Esophagus muscularis mucosa (tissue), 4 donors: ENCODE measurements around the gene CNOT10. TPM values are rescaled to one million over a fixed set of nuclear protein-coding genes. Genes with fewer than 3 reads are reported as not detected.
"Not testable (repeated sequence)": the region's sequence is repeated elsewhere in the genome, so short reads cannot be mapped to it uniquely, and the experiment has no call there.

Source experiments
- DNase-seq: peaks from one replicate; pipeline ENCODE4 v3.0.0-alpha.2; 2017; ENCODE audit errors: extremely low spot score
- H3K27ac ChIP-seq, 4 donors: fragments of 200-600 bp; sonication (generic); replicated peaks in 1 of 4; 1 replicate in 3 of 4; 2 replicates in 1 of 4; pipeline ENCODE4 v1.5.1; 2016 to 2019; ENCODE audit warnings: mild to moderate bottlenecking in 1 of 4
- H3K27me3 ChIP-seq, 4 donors: fragments of 200-600 bp; sonication (generic); one replicate each; pipeline versions ENCODE4 v1.5.1 to v1.6.0; 2016 to 2019
- H3K36me3 ChIP-seq, 4 donors: fragments of 200-600 bp; sonication (generic); one replicate each; pipeline ENCODE4 v1.5.1; 2016 to 2019
- H3K4me1 ChIP-seq, 4 donors: fragments of 200-600 bp; sonication (generic); one replicate each; pipeline ENCODE4 v1.5.1; 2016 to 2019
- H3K4me3 ChIP-seq, 4 donors: fragments of 200-600 bp; sonication (generic); 1 replicate in 2 of 4; 2 replicates in 2 of 4; pipeline ENCODE4 v1.5.1; 2016 to 2019; ENCODE audit warnings: mild to moderate bottlenecking in 4 of 4, moderate library complexity in 1 of 4
- H3K9me3 ChIP-seq, 4 donors: fragments of 200-600 bp; sonication (generic); 1 replicate in 3 of 4; 2 replicates in 1 of 4; pipeline ENCODE4 v1.5.1; 2016 to 2019
- EP300 ChIP-seq: sonication (generic); formaldehyde crosslinking; IDR thresholded peaks from one replicate; pipeline ENCODE4 v1.6.1; 2017; ENCODE audit warnings: antibody characterized with exemption
- POLR2A ChIP-seq: fragments of 450-650 bp; IDR thresholded peaks from one replicate; pipeline ENCODE4 v1.6.1; 2017; ENCODE audit warnings: antibody characterized with exemption, moderate library complexity, mild to moderate bottlenecking, low read depth
- POLR2AphosphoS5 ChIP-seq, 2 donors: sonication (generic); formaldehyde crosslinking; IDR thresholded peaks; one replicate each; pipeline ENCODE4 v1.6.1; 2017; ENCODE audit warnings: antibody characterized with exemption in 2 of 2
- WGBS: methylation state at CpG from one replicate; pipeline ENCODE4 v1.1.5; 2018; 5-methylcytosine and 5-hydroxymethylcytosine counted together
- intact Hi-C: fragments of 100-400 bp; cut with DNase I; formaldehyde crosslinking; loops from one replicate; pipeline ENCODE4 v1.15.1; 2023
- total RNA-seq, 4 donors: library from RNA; depleted of rRNA; stranded (reverse); fragments of >200 nt; gene quantifications; one replicate each; pipeline versions ENCODE4 v1.1.0 to v1.2.1, GENCODE V29; 2016
- TF ChIP-seq, protein P1 (sequence below), 3 experiments: fragments of 200-600 bp in 2 of 3; fragments of 450-650 bp in 1 of 3; sonication (generic) in 2 of 3; IDR thresholded peaks; one replicate each; pipeline ENCODE4 v1.5.1; 2017 to 2019; ENCODE audit warnings: antibody characterized with exemption in 3 of 3, mild to moderate bottlenecking in 2 of 3, moderate library complexity in 1 of 3

CNOT10 gene
- total RNA-seq, 4 donors from 2014 or later = 10.8 to 16.8 (median 15.4) TPM

DNA sequence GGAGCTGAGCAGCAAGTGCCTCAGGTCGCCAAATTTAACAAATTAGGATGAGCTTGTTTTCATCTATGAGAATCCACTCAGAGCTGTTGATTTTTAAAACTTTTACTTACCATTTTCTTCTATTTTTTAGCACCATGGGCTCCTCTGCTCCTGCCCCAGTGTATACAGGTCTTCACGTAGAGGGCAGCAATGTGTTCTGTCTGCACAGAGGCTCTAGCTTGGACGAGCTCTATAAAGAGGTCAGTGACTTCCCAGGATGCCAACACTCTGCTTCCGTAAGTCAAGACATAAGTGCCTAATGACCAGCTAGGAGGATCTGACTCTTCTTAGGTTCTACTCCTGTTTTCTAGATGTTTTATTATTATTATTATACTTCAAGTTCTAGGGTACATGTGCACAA, 41.2 kb upstream of the CNOT10 start:
- no peak for DNase-seq
- Histone ChIP-seq H3K27ac (no peak overlapping the region), H3K4me1 (no peaks in the 10 kb centered on the region), H3K27me3 (no peaks in the 10 kb centered on the region), H3K36me3 (no peaks in the 10 kb centered on the region), H3K4me3 (no peak overlapping the region), H3K9me3 (no peaks in the 10 kb centered on the region)
- intact Hi-C loops = no loop called here
- WGBS = 84% methylated on average over 4 of the region's 4 CpGs
- TF ChIP-seq, protein P1, sequence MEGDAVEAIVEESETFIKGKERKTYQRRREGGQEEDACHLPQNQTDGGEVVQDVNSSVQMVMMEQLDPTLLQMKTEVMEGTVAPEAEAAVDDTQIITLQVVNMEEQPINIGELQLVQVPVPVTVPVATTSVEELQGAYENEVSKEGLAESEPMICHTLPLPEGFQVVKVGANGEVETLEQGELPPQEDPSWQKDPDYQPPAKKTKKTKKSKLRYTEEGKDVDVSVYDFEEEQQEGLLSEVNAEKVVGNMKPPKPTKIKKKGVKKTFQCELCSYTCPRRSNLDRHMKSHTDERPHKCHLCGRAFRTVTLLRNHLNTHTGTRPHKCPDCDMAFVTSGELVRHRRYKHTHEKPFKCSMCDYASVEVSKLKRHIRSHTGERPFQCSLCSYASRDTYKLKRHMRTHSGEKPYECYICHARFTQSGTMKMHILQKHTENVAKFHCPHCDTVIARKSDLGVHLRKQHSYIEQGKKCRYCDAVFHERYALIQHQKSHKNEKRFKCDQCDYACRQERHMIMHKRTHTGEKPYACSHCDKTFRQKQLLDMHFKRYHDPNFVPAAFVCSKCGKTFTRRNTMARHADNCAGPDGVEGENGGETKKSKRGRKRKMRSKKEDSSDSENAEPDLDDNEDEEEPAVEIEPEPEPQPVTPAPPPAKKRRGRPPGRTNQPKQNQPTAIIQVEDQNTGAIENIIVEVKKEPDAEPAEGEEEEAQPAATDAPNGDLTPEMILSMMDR (IDR thresholded peaks at IDR 0.05) = no peak
- TF ChIP-seq POLR2A = no peak
- no peak for TF ChIP-seq POLR2AphosphoS5 (IDR thresholded peaks at IDR 0.05)
- TF ChIP-seq EP300 = no peak

DNA sequence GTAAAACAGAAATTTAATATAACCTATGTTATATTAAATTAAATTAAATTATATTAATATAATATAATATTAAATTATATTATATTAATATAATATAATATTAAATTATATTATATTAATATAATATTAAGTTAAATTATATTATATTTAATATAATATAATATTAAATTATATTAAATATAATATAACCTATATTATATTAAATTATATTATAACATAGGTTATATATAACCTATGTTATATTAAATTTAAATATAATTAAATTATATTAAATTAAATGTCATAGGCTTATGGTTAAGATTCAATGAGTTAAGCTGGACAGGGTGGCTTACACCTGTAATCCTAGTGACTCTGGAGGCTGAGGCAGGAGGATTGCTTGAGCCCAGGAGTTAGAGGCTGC, 40.6 kb upstream of the CNOT10 start:
- intact Hi-C loops = no loop called here
- H3K36me3 ChIP-seq = no peaks in the 10 kb centered on the region
- H3K4me1 ChIP-seq = no peaks in the 10 kb centered on the region
- no peak for TF ChIP-seq EP300
- TF ChIP-seq POLR2AphosphoS5 (IDR thresholded peaks at IDR 0.05) = no peak
- TF ChIP-seq, protein P1 (IDR thresholded peaks at IDR 0.05) = no peak
- no peak for TF ChIP-seq POLR2A
- no peak overlapping the region for H3K27ac ChIP-seq
- H3K9me3 ChIP-seq = no peaks in the 10 kb centered on the region
- no peaks in the 10 kb centered on the region for H3K27me3 ChIP-seq
- no peak for DNase-seq
- H3K4me3 ChIP-seq = no peak overlapping the region

GRCh38 chr3:32646761-32647160, 38.2 kb upstream of the CNOT10 start:
- 36% methylated on average over 1 of the region's 1 CpG for WGBS
- Histone ChIP-seq H3K4me1 (no peaks in the 10 kb centered on the region), H3K4me3 (no peak overlapping the region), H3K27me3 (no peaks in the 10 kb centered on the region), H3K36me3 (no peaks in the 10 kb centered on the region), H3K9me3 (no peaks in the 10 kb centered on the region), H3K27ac (no peak overlapping the region)
- no peak for DNase-seq
- intact Hi-C loops = no loop called here
- TF ChIP-seq POLR2A (no peak), POLR2AphosphoS5 (IDR thresholded peaks at IDR 0.05) (no peak)

- intact Hi-C loops, H3K27ac ChIP-seq, H3K4me3 ChIP-seq, H3K9me3 ChIP-seq, H3K4me1 ChIP-seq, DNase-seq, H3K27me3 ChIP-seq, H3K36me3 ChIP-seq: not testable (repeated sequence)
- 92% methylated on average over 9 of the region's 9 CpGs for WGBS
Observed at GRCh38 chr3:32652337-32653100, 32.5 kb upstream of the CNOT10 start.

DNA sequence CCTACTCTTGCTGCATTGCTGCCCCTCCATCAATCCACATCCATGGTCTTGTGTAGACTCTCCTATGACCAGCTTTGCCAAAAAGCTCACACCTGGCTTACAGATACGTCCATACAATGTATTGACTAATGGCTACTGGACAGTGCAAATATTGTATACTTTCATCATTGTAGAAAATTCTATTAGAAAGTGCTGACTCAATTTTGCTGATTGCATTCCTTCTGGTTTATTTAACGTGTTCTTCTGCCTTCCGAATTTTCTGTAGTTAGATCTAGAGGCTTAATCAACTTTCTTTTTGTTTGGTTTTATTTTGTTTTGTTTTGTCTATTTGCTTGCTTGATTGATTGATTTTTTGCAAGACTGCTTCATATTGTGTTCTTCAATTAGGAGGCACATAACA, 29.8 kb upstream of the CNOT10 start:
- H3K4me1 ChIP-seq = no peaks in the 10 kb centered on the region
- intact Hi-C loops = no loop called here
- no peaks in the 10 kb centered on the region for H3K36me3 ChIP-seq
- H3K27me3 ChIP-seq = peaks cover 0 to 16% (median 0%) of the 10 kb centered on the region in 4 donors
- WGBS = 79% methylated on average over 3 of the region's 3 CpGs
- TF ChIP-seq POLR2A (no peak), EP300 (no peak), POLR2AphosphoS5 (IDR thresholded peaks at IDR 0.05) (no peak)
- TF ChIP-seq, protein P1 (IDR thresholded peaks at IDR 0.05) = no peak
- no peak overlapping the region for H3K27ac ChIP-seq
- no peak overlapping the region for H3K4me3 ChIP-seq
- no peak for DNase-seq
- no peaks in the 10 kb centered on the region for H3K9me3 ChIP-seq

DNA sequence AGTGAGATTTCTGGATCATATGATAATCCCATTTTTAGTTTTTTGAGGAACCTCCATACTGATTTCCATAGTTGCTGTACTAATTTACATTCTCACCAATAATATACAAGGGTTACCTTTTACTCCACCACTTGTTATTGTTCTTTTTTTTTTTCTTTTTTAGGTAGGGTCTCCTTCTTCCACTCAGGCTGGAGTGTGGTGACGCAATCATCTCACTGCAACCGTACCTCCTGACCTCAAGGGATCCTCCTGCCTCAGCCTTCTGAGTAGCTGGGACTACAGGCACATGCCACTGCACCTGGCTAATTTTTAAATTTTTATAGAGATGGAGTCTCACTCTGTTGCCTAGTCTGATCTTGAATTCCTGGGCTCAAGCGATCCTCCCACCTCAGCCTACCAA, 24.4 kb upstream of the CNOT10 start:
- intact Hi-C loops = loop anchor here (10.0 kb wide), 1 partner anchor 286 kb away; no protein-coding TSS in a partner anchor
- WGBS = 77% methylated on average over 3 of the region's 3 CpGs
- Histone ChIP-seq H3K27me3 (peaks cover 0 to 17% (median 0%) of the 10 kb centered on the region in 4 donors), H3K4me3 (no peak overlapping the region), H3K9me3 (no peaks in the 10 kb centered on the region), H3K27ac (no peak overlapping the region), H3K4me1 (no peaks in the 10 kb centered on the region), H3K36me3 (no peaks in the 10 kb centered on the region)
- DNase-seq = no peak
- no peak for TF ChIP-seq POLR2A
- TF ChIP-seq EP300 = no peak
- TF ChIP-seq, protein P1 (IDR thresholded peaks at IDR 0.05) = no peak
- TF ChIP-seq POLR2AphosphoS5 (IDR thresholded peaks at IDR 0.05) = no peak
